PFSK-1 (cell line): Measurements from ENCODE around the gene RNF220.

ENCODE experiments used
- FOXP2 ChIP-seq: optimal IDR thresholded peaks from 2 replicates; pipeline ENCODE3; 2011; ENCODE audit warnings: borderline replicate concordance, control low read depth, inconsistent platforms; ENCODE audit not compliant: insufficient read depth; ENCODE audit errors: extremely low read length, extremely low read depth
- POLR2AphosphoS5 ChIP-seq: IDR thresholded peaks from 2 replicates; pipeline ENCODE4 v1.6.1; 2012; ENCODE audit warnings: low read depth, mild to moderate bottlenecking, control low read depth, low read length, moderate library complexity
- REST ChIP-seq, 2 experiments: IDR thresholded peaks; 2 replicates each; pipeline versions ENCODE4 v1.6.1 to v1.8.0; 2011 to 2012; ENCODE audit warnings: low read depth in 2 of 2, low read length in 2 of 2, control low read depth in 1 of 2, inconsistent platforms in 1 of 2, mild to moderate bottlenecking in 1 of 2, moderate library complexity in 1 of 2; ENCODE audit not compliant: insufficient read depth in 1 of 2
- SIN3A ChIP-seq: IDR thresholded peaks from 2 replicates; pipeline ENCODE4 v1.6.1; 2012; ENCODE audit warnings: mild to moderate bottlenecking, low read length, moderate library complexity, borderline replicate concordance; ENCODE audit not compliant: insufficient read depth
- TAF1 ChIP-seq: IDR thresholded peaks from 2 replicates; pipeline ENCODE4 v1.6.1; 2012; ENCODE audit warnings: low read length, control low read depth, borderline replicate concordance; ENCODE audit not compliant: insufficient read depth

Gene RNF220

GRCh38 chr1:44619261-44619900 is 214.3 kb downstream of the RNF220 start:
- TF ChIP-seq SIN3A, result no peak
- TF ChIP-seq POLR2AphosphoS5, result no peak
- TF ChIP-seq FOXP2, result no peak
- no peak for TF ChIP-seq REST (IDR thresholded peaks at IDR 0.05; ENCODE audit: insufficient read depth in 1 of 2, low read depth in 2 of 2, low read length in 2 of 2)
- no peak for TF ChIP-seq TAF1

DNA sequence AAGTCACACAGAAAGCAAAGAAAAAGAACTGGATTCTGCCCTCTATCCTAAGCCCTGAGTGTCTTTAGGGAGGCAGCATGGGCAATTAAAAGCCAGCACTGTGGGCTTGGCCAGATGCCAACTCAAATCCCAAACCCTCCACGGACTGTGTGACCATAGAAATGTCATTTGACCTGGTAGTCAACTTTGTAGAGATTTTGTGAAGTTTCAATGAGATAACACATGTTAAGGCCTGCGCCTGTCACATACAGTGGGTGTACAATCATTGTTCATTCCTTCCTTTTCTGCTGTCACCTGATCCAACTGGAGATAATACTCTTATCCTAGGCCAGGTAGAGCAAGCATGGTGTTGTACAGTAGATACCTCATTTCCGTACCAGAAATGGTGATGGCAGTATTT is 215.0 kb downstream of the RNF220 start:
- no peak for TF ChIP-seq REST (IDR thresholded peaks at IDR 0.05; ENCODE audit: insufficient read depth in 1 of 2, low read depth in 2 of 2, low read length in 2 of 2)
- TF ChIP-seq SIN3A, result no peak
- no peak for TF ChIP-seq FOXP2
- TF ChIP-seq POLR2AphosphoS5, result no peak
- TF ChIP-seq TAF1, result no peak

- TF ChIP-seq FOXP2, result no peak
- no peak for TF ChIP-seq SIN3A
- no peak for TF ChIP-seq TAF1
- TF ChIP-seq POLR2AphosphoS5, result no peak
Observed at GRCh38 chr1:44621841-44622286, 216.8 kb downstream of the RNF220 start.

DNA sequence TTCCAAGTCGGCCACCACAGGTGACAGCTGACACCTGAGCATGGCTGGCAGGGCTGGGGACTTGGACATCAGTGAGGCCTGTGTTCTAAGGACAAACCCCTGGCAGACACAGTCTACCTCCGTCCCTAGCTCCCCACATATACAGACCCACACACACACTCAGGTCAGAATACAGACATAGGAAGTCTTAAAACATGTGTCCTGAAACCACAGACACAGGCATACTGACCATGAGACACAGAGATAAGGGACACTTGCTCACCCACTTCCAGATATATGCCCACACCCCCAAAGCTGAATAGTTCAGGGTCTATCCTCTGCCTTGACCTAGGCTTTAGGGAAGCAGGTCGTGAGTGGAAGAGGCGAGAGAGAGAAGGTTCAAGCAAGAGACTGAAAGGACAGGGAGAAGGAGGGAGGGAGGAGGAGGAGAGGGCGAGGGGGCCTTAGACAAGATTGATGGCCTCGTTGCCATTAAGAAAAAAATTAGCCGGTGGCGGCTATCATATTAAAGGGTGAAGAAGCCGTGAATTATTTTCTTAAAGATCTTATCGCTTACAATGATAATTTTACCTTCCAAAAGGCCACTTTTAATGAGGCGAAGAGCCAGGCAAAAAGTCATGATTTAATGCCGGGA is 219.3 kb downstream of the RNF220 start:
- TF ChIP-seq FOXP2 (no peak), TAF1 (no peak), POLR2AphosphoS5 (no peak), SIN3A (no peak), REST (IDR thresholded peaks at IDR 0.05; ENCODE audit: insufficient read depth in 1 of 2, low read depth in 2 of 2, low read length in 2 of 2) (no peak)

- no peak for TF ChIP-seq POLR2AphosphoS5
- no peak for TF ChIP-seq FOXP2
- no peak for TF ChIP-seq TAF1
- TF ChIP-seq REST (IDR thresholded peaks at IDR 0.05; ENCODE audit: insufficient read depth in 1 of 2, low read depth in 2 of 2, low read length in 2 of 2), result no peak
- TF ChIP-seq SIN3A, result no peak
Observed at GRCh38 chr1:44625348-44625747, 220.3 kb downstream of the RNF220 start.
